Lung microvascular endothelial cell (primary cell): Measurements from ENCODE around the gene CHMP4B. TPM values are rescaled to one million over a fixed set of nuclear protein-coding genes. Genes with fewer than 3 reads are reported as not detected.
A peak's percentile ranks its signal among the peaks of the same experiment; 100 is the strongest.

Source experiments
- DNase-seq, 2 donors: peaks; one replicate each; pipeline versions ENCODE4 v3.0.0 to v3.0.0-alpha.2; 2010; ENCODE audit warnings: low read depth in 2 of 2
- total RNA-seq: library from RNA; depleted of rRNA; stranded (reverse); fragments of >200 nt; gene quantifications from 2 replicates; pipeline ENCODE4 v1.2.1, GENCODE V29; 2014

The CHMP4B gene
- total RNA-seq, 1 donor from 2014 or later, result 34.1 TPM

GRCh38 chr20:33862709-33863403 is 51.7 kb downstream of the CHMP4B start:
- peak; percentile 70 to 74 for DNase-seq

DNA sequence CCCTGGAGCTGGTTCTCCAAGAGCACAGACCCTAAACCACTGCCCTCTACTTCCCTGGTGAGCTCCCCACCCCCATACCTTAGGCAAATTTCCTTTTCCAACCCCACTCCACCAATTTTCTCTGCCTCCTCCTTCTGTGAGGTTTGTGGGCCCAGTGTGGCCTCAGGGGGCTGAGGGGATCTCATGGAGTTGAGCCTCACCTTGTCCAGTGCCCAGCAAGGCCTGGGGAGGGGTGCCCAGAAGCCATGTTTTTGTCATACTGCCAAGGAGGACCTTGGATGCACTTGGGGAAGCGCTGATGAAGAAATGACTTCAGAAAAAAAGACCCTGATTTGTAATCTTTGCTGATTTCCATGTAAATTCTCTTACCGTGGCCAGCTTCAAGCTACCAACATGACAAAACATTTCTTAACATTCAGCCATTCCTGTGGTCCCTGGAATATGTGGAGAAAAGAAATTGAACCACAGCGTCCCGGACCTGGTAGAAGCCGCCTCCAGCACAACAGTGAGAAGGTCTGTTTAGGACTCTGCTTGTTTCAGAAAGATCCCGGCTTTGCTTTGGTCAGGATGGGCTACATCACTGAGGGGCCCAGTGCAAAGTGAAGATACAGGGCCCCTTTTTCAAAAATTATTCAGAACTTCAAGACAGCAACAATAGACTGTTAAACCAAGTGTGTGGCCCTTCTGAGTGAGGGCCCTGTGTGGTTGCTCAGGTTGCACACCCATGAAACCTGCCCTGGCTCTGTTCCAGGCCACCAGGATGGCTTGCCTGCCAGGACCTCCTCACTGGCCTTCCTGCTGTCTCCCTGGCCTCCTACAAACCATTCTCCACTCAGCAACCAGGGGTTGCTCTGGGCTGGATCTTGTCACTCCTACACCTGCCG is 52.5 kb downstream of the CHMP4B start:
- DNase-seq, result no peak

GRCh38 chr20:33864324-33864963 is 53.3 kb downstream of the CHMP4B start:
- DNase-seq, result no peak

GRCh38 chr20:33865761-33866370 is 54.7 kb downstream of the CHMP4B start:
- DNase-seq, result no peak

- DNase-seq, result no peak
These were observed 55.4 kb downstream of the CHMP4B start for GRCh38 chr20:33866398-33867100.

- no peak for DNase-seq
These were observed 56.9 kb downstream of the CHMP4B start for GRCh38 chr20:33868042-33868441.

DNA sequence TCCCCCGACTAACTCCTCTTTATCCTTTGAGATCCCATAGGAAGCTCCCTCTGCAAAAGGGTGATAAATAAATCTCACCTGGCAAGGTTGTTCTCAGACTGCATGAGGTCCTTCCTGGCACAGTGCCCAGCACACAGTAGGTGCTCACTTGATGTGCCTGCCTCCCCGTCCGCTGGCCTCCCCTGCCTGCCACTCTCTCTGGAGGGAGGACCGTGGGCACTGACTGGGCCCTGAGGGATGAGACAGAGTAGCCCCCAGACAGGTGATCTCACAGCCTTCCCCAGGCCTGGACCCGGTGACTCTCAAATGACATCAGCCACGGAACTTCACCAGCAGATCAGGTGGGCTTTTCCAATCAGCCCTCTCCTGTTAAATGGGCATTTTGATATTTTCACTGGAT is 57.4 kb downstream of the CHMP4B start:
- no peak for DNase-seq

GRCh38 chr20:33869283-33869682 is 58.1 kb downstream of the CHMP4B start:
- no peak for DNase-seq

DNA sequence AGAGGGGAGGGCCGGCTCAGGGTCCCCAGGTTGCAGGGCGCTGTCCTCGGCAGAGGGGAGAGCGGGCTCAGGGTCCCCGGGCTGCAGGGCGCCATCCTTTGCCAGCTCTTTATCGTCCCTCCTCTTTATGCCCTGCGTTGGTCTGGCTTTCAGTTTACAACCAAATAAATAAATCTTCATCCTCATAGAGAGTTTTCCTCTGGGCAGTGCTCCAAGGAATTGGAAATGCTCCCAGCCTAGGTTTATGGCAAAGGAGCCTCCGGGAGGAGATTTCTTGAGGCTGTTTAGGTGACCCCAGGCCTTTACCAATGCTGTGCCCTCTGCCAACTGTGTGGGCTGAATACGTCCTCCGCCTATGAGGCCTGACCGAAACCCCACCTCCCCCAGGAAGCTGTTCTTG is 60.2 kb downstream of the CHMP4B start:
- DNase-seq, result no peak

DNA sequence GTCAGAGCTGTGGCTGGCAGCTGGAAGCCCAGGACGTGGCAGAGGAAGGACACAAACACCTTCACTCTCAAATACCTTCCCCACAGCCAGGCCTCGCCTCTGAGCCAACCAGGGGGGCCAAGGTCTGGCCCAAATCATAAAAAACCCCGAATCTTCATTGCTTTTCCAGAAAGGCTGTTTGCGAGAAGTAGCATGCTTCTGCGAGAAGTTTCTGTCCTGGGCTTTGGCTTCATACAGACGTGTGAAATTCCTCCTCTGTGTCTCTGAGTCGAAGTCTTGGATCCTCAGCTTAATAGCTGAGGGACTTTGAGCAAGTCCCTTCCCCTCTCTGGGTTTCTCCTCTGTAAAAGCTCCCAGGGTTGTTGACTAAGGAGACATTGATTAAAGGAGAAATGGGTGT is 63.0 kb downstream of the CHMP4B start:
- no peak for DNase-seq

- DNase-seq, result no peak
These were observed 63.9 kb downstream of the CHMP4B start for GRCh38 chr20:33875055-33875454.

- DNase-seq, result no peak
These were observed 64.4 kb downstream of the CHMP4B start for GRCh38 chr20:33875534-33876026.

- DNase-seq, result no peak
These were observed 67.4 kb downstream of the CHMP4B start for GRCh38 chr20:33878583-33878982.

DNA sequence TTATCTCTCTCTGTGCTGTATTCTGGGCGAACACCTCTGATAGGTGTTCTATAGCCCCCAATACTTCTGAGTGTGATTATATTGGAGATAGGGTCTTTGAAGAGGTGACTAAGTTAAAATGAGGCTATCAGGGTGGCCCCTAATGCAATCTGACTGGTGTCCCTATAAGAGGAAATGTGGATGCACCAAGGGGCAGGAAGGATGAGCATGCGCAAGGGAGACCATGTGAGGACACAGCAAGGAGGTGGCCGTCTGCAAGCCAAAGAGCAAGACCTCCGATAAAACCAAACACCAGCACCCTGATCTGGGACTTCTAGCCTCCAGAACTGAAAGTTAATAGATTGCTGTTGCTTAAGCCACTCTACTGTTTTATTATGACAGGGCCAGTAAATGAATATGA is 69.2 kb downstream of the CHMP4B start:
- DNase-seq, result no peak

GRCh38 chr20:33881989-33882388 is 70.8 kb downstream of the CHMP4B start:
- no peak for DNase-seq

- no peak for DNase-seq
These were observed 71.3 kb downstream of the CHMP4B start for GRCh38 chr20:33882481-33882880.

DNA sequence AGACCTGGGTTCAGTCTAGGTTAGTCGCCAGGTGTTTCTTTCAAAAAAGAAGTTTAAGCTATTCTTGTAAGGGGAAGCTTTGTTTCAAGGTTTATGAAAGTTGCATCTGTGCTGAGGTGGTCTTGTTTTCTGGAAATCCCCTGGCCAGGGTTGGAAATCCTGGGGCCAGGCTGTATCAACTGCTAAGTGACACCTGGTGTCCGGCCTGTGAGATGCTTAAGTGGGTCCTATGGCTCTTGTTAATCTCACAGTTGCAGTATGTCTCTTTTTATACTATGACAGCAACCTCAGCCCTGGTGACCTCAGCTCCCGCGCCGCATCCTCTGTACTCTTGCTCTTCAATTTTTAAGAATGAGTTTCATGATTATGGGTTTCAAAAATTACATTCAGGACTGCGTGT is 72.0 kb downstream of the CHMP4B start:
- DNase-seq, result no peak

- no peak for DNase-seq
These were observed 73.5 kb downstream of the CHMP4B start for GRCh38 chr20:33884633-33885032.

DNA sequence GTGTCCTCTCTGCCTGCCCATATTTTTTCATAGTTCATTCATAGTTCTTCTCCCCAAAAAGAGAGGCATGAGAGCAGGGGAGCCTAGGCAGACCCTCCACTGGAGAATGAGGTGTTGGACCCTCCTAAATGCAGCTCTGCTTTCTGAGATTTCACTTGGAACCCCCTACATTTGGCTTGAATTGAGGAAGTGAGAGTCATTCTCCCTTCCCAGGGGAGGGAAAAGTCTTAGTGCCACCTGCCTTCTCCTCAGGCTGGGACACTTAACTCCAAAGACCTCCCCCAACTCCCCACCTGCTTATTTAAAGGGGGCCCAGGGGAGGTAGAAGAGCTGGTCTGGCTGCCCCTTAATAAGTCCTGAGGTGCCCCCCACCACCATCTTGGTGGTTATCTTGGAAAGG is 78.2 kb downstream of the CHMP4B start:
- no peak for DNase-seq

DNA sequence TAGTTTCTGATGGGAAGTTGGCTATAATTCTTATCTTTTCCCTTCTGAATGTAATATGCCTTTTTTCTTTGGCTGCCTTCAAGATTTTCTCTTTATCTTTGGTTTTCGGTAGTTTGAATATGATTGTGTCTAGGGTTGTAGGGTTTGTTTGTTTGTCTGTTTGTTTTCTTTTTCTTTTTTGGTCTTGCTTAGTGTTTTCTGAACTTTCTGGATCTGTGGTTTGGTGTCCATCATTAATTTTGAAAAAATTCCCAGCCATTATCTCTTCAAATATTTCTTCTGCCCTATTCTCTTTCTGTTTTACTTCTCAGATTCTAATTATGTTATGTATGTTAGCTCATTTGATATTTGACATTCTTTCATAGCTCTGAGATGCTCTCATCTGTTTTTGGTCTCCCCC is 79.4 kb downstream of the CHMP4B start:
- DNase-seq, result no peak

- peak in 1 of 2 donors; percentile 44 for DNase-seq
These were observed 82.2 kb downstream of the CHMP4B start for GRCh38 chr20:33893314-33893713.
